Uterus (tissue), 4 donors: ENCODE data around the gene PTPRN2. TPM values are rescaled to one million over a fixed set of nuclear protein-coding genes. Genes with fewer than 3 reads are reported as not detected.

Source experiments
- DNase-seq, 2 donors: peaks; one replicate each; pipeline ENCODE4 v3.0.0-alpha.2; 2019 to 2020
- H3K27ac ChIP-seq, 2 donors: fragments of 200-600 bp; sonication (generic); 1 replicate in 1 of 2; 2 replicates in 1 of 2; pipeline ENCODE4 v1.5.1; 2016 to 2018
- H3K27me3 ChIP-seq, 2 donors: fragments of 200-600 bp; sonication (generic); one replicate each; pipeline ENCODE4 v1.5.1; 2018 to 2019; ENCODE audit warnings: control low read depth in 1 of 2
- H3K36me3 ChIP-seq, 2 donors: fragments of 200-600 bp; sonication (generic); one replicate each; pipeline ENCODE4 v1.5.1; 2019; ENCODE audit warnings: control low read depth in 1 of 2
- H3K4me1 ChIP-seq, 2 donors: fragments of 200-600 bp; sonication (generic); one replicate each; pipeline ENCODE4 v1.5.1; 2018 to 2019; ENCODE audit warnings: control low read depth in 1 of 2
- H3K4me3 ChIP-seq, 2 donors: fragments of 200-600 bp; sonication (generic); 1 replicate in 1 of 2; 2 replicates in 1 of 2; pipeline ENCODE4 v1.5.1; 2018 to 2019; ENCODE audit warnings: mild to moderate bottlenecking in 1 of 2
- H3K9me3 ChIP-seq, 2 donors: fragments of 200-600 bp; sonication (generic); one replicate each; pipeline ENCODE4 v1.5.1; 2019; ENCODE audit warnings: control low read depth in 1 of 2
- CTCF ChIP-seq, 4 experiments: fragments of 200-600 bp in 2 of 4; fragments of 450-650 bp in 2 of 4; sonication (generic) in 2 of 4; IDR thresholded peaks; one replicate each; pipeline ENCODE4 v1.5.1; 2016 to 2019; ENCODE audit warnings: antibody characterized with exemption in 4 of 4, mild to moderate bottlenecking in 2 of 4, moderate library complexity in 1 of 4
- POLR2A ChIP-seq, 2 donors: fragments of 450-650 bp; IDR thresholded peaks; one replicate each; pipeline ENCODE4 v1.6.1; 2016; ENCODE audit warnings: antibody characterized with exemption in 2 of 2, mild to moderate bottlenecking in 1 of 2, moderate library complexity in 1 of 2
- intact Hi-C: fragments of 100-400 bp; cut with DNase I; formaldehyde crosslinking; loops from one replicate; pipeline ENCODE4 v1.15.1; 2023; ENCODE audit warnings: low total_unique reads
- total RNA-seq, 4 donors: library from RNA; depleted of rRNA in 3 of 4; stranded (reverse); fragments of >200 nt in 3 of 4; gene quantifications; one replicate each; pipeline versions ENCODE4 v1.1.0 to v1.2.4, GENCODE V29; 2014 to 2023
- donor health status: DM: yes; HTN: yes; CAD: no.

Gene PTPRN2
- total RNA-seq, 4 donors from 2014 or later: 1.2 to 5.2 (median 2.3) TPM

- no peaks in the 10 kb centered on the region for H3K4me1 ChIP-seq
- no peaks in the 10 kb centered on the region for H3K36me3 ChIP-seq
- H3K27me3 ChIP-seq: no peaks in the 10 kb centered on the region
- H3K9me3 ChIP-seq: no peaks in the 10 kb centered on the region
- H3K27ac ChIP-seq: no peak overlapping the region
- no peak for DNase-seq
- H3K4me3 ChIP-seq: no peak overlapping the region
- TF ChIP-seq CTCF (IDR thresholded peaks at IDR 0.05) (no peak), POLR2A (IDR thresholded peaks at IDR 0.05) (no peak)
- intact Hi-C loops: no loop called here
Observed at GRCh38 chr7:158114056-158114850, 473.4 kb downstream of the PTPRN2 start.

- no peaks in the 10 kb centered on the region for H3K36me3 ChIP-seq
- intact Hi-C loops: no loop called here
- H3K9me3 ChIP-seq: no peaks in the 10 kb centered on the region
- no peak for DNase-seq
- H3K27ac ChIP-seq: no peak overlapping the region
- no peaks in the 10 kb centered on the region for H3K4me1 ChIP-seq
- TF ChIP-seq CTCF (IDR thresholded peaks at IDR 0.05): no peak
- no peak for TF ChIP-seq POLR2A (IDR thresholded peaks at IDR 0.05)
- H3K4me3 ChIP-seq: no peak overlapping the region
- no peaks in the 10 kb centered on the region for H3K27me3 ChIP-seq
Observed at GRCh38 chr7:158113321-158114025, 474.1 kb downstream of the PTPRN2 start.

- H3K9me3 ChIP-seq: no peaks in the 10 kb centered on the region
- H3K36me3 ChIP-seq: no peaks in the 10 kb centered on the region
- H3K27me3 ChIP-seq: no peaks in the 10 kb centered on the region
- no peak overlapping the region for H3K27ac ChIP-seq
- TF ChIP-seq CTCF (IDR thresholded peaks at IDR 0.05): no peak
- no peak for TF ChIP-seq POLR2A (IDR thresholded peaks at IDR 0.05)
- no peaks in the 10 kb centered on the region for H3K4me1 ChIP-seq
- no peak for DNase-seq
- intact Hi-C loops: no loop called here
- no peak overlapping the region for H3K4me3 ChIP-seq
Observed at GRCh38 chr7:158112571-158113320, 474.9 kb downstream of the PTPRN2 start.

- no peaks in the 10 kb centered on the region for H3K9me3 ChIP-seq
- no peak for DNase-seq
Observed at GRCh38 chr7:158111906-158112570, 475.6 kb downstream of the PTPRN2 start.

More at GRCh38 chr7:158111906-158112570, 475.6 kb downstream of the PTPRN2 start:
- no peaks in the 10 kb centered on the region for H3K4me1 ChIP-seq
- H3K36me3 ChIP-seq: no peaks in the 10 kb centered on the region
- H3K27ac ChIP-seq: no peak overlapping the region
- intact Hi-C loops: no loop called here
- H3K27me3 ChIP-seq: no peaks in the 10 kb centered on the region
- H3K4me3 ChIP-seq: no peak overlapping the region
- TF ChIP-seq CTCF (IDR thresholded peaks at IDR 0.05): no peak
- no peak for TF ChIP-seq POLR2A (IDR thresholded peaks at IDR 0.05)
